Hepatocyte (in vitro differentiated cells): ENCODE results near the gene PGR. TPM values are rescaled to one million over a fixed set of nuclear protein-coding genes. Genes with fewer than 3 reads are reported as not detected.

Experiments used
- DNase-seq: peaks from one replicate; pipeline ENCODE4 v3.0.0-alpha.2; 2016; ENCODE audit warnings: low spot score
- H2AFZ ChIP-seq: fragments of 200-600 bp; sonication (generic); 2 replicates; pipeline ENCODE4 v1.6.0; 2016; ENCODE audit warnings: antibody characterized with exemption, mild to moderate bottlenecking
- H3K27ac ChIP-seq: fragments of 200-600 bp; sonication (generic); 2 replicates; pipeline ENCODE4 v1.5.1; 2016; ENCODE audit warnings: mild to moderate bottlenecking
- H3K27me3 ChIP-seq: fragments of 200-600 bp; sonication (generic); 2 replicates; pipeline ENCODE4 v1.6.1; 2016
- H3K36me3 ChIP-seq: fragments of 200-600 bp; sonication (generic); replicated peaks from 2 replicates; pipeline ENCODE4 v1.5.1; 2016; ENCODE audit warnings: low read depth; ENCODE audit not compliant: insufficient read depth
- H3K4me1 ChIP-seq: fragments of 200-600 bp; sonication (generic); 2 replicates; pipeline ENCODE4 v1.5.1; 2016; ENCODE audit warnings: mild to moderate bottlenecking, moderate library complexity; ENCODE audit not compliant: insufficient read depth
- H3K4me2 ChIP-seq: fragments of 200-600 bp; sonication (generic); 2 replicates; pipeline ENCODE4 v1.6.0; 2016
- H3K4me3 ChIP-seq: fragments of 200-600 bp; sonication (generic); 2 replicates; pipeline ENCODE4 v1.5.1; 2016; ENCODE audit warnings: mild to moderate bottlenecking
- H3K79me2 ChIP-seq: fragments of 200-600 bp; sonication (generic); 2 replicates; pipeline ENCODE4 v1.6.0; 2017; ENCODE audit warnings: mild to moderate bottlenecking
- H3K9me2 ChIP-seq: fragments of 200-600 bp; sonication (generic); replicated peaks from 2 replicates; pipeline ENCODE4 v1.6.0; 2017; ENCODE audit warnings: mild to moderate bottlenecking; ENCODE audit not compliant: insufficient read depth
- H3K9me3 ChIP-seq: fragments of 200-600 bp; sonication (generic); 2 replicates; pipeline ENCODE4 v1.5.1; 2016; ENCODE audit warnings: low read depth, mild to moderate bottlenecking
- H4K20me1 ChIP-seq: fragments of 200-600 bp; sonication (generic); 2 replicates; pipeline ENCODE4 v1.6.0; 2016; ENCODE audit warnings: mild to moderate bottlenecking; ENCODE audit not compliant: insufficient read depth, poor library complexity, severe bottlenecking
- CTCF ChIP-seq: fragments of 200-600 bp; sonication (generic); IDR thresholded peaks from 2 replicates; pipeline ENCODE4 v1.5.1; 2016; ENCODE audit warnings: antibody characterized with exemption, mild to moderate bottlenecking; ENCODE audit not compliant: poor library complexity
- EZH2 ChIP-seq: fragments of 200-600 bp; sonication (generic); IDR thresholded peaks from 2 replicates; pipeline ENCODE4 v1.6.1; 2016; ENCODE audit warnings: antibody characterized with exemption, mild to moderate bottlenecking, borderline replicate concordance
- EZH2phosphoT487 ChIP-seq: fragments of 200-600 bp; sonication (generic); IDR thresholded peaks from one replicate; pipeline ENCODE4 v1.6.1; 2018; ENCODE audit warnings: antibody characterized with exemption, mild to moderate bottlenecking, low read depth, moderate library complexity; ENCODE audit not compliant: unreplicated experiment, severe bottlenecking
- WGBS: methylation state at CpG from one replicate; pipeline ENCODE4 v1.1.6; 2016; ENCODE audit warnings: low lambda C conversion rate; ENCODE audit errors: missing lambda C conversion rate; 5-methylcytosine and 5-hydroxymethylcytosine counted together
- polyA plus RNA-seq: library from polyadenylated mRNA; unstranded; fragments of >200 nt; fragmentation: Nextera tagmentation; extraction: Ambion mirVana; gene quantifications from 2 replicates; pipeline ENCODE4 v1.2.1, GENCODE V29; 2016
- total RNA-seq: library from RNA; depleted of rRNA; stranded (reverse); fragments of >200 nt; gene quantifications from 2 replicates; pipeline ENCODE4 v1.2.3, GENCODE V29; 2014

PGR gene
- total and polyA plus RNA-seq, 2 experiments from 2014 or later = 0.39 to 0.50 TPM

DNA sequence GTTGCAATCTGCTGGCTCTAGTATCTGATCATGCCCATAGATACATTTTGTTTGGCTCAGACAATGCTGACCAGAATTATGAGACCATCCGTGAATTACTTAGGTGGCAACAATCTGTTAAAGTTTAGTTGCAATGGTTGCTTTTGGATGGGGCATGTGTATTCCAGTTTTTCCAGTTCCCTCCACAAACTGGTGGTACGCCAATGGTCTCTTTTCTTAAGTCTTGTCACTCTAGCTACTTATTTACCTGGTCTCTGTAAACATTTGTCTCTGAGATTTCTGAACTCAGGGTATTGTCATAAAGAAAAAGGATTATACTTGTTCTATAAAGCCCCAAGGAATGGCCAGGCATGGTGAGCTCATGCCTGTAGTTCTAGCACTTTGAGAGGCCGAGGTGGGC lies 65.9 kb downstream of the PGR start:
- no peaks in the 10 kb centered on the region for H3K27me3 ChIP-seq
- H3K9me3 ChIP-seq = no peaks in the 10 kb centered on the region
- TF ChIP-seq CTCF = no peak
- no peak for TF ChIP-seq EZH2
- no peak for TF ChIP-seq EZH2phosphoT487
- no peaks in the 10 kb centered on the region for H3K79me2 ChIP-seq
- H3K9me2 ChIP-seq = no peaks in the 10 kb centered on the region
- H3K36me3 ChIP-seq = no peaks in the 10 kb centered on the region
- H3K4me3 ChIP-seq = no peak overlapping the region
- no peak overlapping the region for H2AFZ ChIP-seq
- DNase-seq = no peak
- H3K27ac ChIP-seq = no peak overlapping the region
- WGBS = 66% methylated on average over 3 of the region's 3 CpGs
- no peak overlapping the region for H3K4me2 ChIP-seq
- no peaks in the 10 kb centered on the region for H3K4me1 ChIP-seq
- H4K20me1 ChIP-seq = no peaks in the 10 kb centered on the region

DNA sequence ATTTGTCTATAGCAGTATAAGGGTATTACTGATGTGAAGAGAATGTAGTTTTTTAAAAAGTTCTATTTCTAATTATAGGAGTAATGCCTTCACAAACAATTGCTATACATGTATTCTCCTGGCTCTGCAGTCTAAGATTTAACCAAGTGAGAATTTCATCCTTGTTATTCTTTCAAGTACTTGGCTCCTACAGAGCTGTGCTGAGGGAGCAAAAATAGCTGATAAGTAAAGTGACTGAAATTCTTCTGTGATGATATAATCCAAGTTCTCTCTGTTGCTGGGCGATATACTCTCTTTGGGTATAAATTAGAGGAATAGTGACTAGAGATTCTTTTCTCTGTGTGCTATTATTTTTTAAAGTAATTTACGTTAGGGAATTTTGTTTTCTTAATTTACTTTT lies 68.0 kb downstream of the PGR start:
- Histone ChIP-seq H3K4me3 (no peak overlapping the region), H3K27me3 (no peaks in the 10 kb centered on the region), H3K27ac (no peak overlapping the region), H3K36me3 (no peaks in the 10 kb centered on the region), H3K79me2 (no peaks in the 10 kb centered on the region), H3K4me2 (no peak overlapping the region), H2AFZ (no peak overlapping the region), H4K20me1 (no peaks in the 10 kb centered on the region), H3K9me3 (no peaks in the 10 kb centered on the region), H3K4me1 (no peaks in the 10 kb centered on the region), H3K9me2 (no peaks in the 10 kb centered on the region)
- DNase-seq = no peak
- TF ChIP-seq EZH2phosphoT487 = no peak
- TF ChIP-seq CTCF = no peak
- no peak for TF ChIP-seq EZH2
- WGBS = 72% methylated on average over 2 of the region's 2 CpGs

DNA sequence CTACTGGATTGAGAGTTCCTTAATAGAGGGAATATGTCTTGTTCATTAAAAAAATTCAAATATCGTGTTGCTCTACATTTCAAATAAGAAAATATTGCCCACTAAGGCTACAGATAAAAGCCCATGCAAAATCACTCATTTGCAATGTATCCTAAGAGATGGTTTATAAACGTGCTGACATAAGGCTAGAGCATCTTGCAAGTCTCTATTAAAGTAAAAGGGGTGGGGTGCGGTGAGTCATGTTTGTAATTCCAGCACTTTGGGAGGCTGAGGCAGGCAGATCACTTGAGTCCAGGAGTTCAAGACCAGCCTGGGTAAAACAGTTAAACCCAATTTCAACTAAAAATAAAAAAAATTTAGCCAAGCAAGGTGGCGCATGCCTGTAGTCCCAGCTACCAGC lies 70.3 kb downstream of the PGR start:
- H3K79me2 ChIP-seq = no peaks in the 10 kb centered on the region
- H3K27me3 ChIP-seq = no peaks in the 10 kb centered on the region
- 90% methylated on average over 4 of the region's 4 CpGs for WGBS
- no peak overlapping the region for H3K4me2 ChIP-seq
- no peaks in the 10 kb centered on the region for H3K9me2 ChIP-seq
- no peak overlapping the region for H3K27ac ChIP-seq
- no peak overlapping the region for H3K4me3 ChIP-seq
- no peak overlapping the region for H2AFZ ChIP-seq
- H3K4me1 ChIP-seq = no peaks in the 10 kb centered on the region
- TF ChIP-seq EZH2 = no peak
- TF ChIP-seq CTCF = no peak
- TF ChIP-seq EZH2phosphoT487 = no peak
- DNase-seq = no peak
- no peaks in the 10 kb centered on the region for H4K20me1 ChIP-seq
- H3K36me3 ChIP-seq = no peaks in the 10 kb centered on the region
- H3K9me3 ChIP-seq = no peaks in the 10 kb centered on the region

GRCh38 chr11:101053492-101053891 lies 76.1 kb downstream of the PGR start:
- no peaks in the 10 kb centered on the region for H3K9me3 ChIP-seq
- H3K27ac ChIP-seq = no peak overlapping the region
- H3K4me1 ChIP-seq = no peaks in the 10 kb centered on the region
- DNase-seq = no peak
- H3K4me2 ChIP-seq = no peak overlapping the region
- no peaks in the 10 kb centered on the region for H3K27me3 ChIP-seq
- H3K4me3 ChIP-seq = no peak overlapping the region
- no peaks in the 10 kb centered on the region for H4K20me1 ChIP-seq
- no peak overlapping the region for H2AFZ ChIP-seq
- TF ChIP-seq CTCF (no peak), EZH2 (no peak), EZH2phosphoT487 (no peak)
- H3K36me3 ChIP-seq = no peaks in the 10 kb centered on the region
- H3K9me2 ChIP-seq = no peaks in the 10 kb centered on the region
- H3K79me2 ChIP-seq = no peaks in the 10 kb centered on the region
- WGBS = 94% methylated on average over 1 of the region's 1 CpG
